ENCODE measurements around the gene ECSCR. TPM values are rescaled to one million over a fixed set of nuclear protein-coding genes. Genes with fewer than 3 reads are reported as not detected.
"Not testable (repeated sequence)": the region's sequence is repeated elsewhere in the genome, so short reads cannot be mapped to it uniquely, and the experiment has no call there.

ECSCR gene
- total and polyA plus RNA-seq, 3 donors from 2014 or later, result 1.8 to 13.9 (median 2.4) TPM

GRCh38 chr5:139451176-139451575 is 11.4 kb downstream of the ECSCR start:
- no peak overlapping the region for H3K4me3 ChIP-seq
- no peaks in the 10 kb centered on the region for H3K9me3 ChIP-seq
- H3K27ac ChIP-seq, result no peak overlapping the region
- H3K36me3 ChIP-seq (ENCODE audit: low read depth, missing control alignments), result no peaks in the 10 kb centered on the region
- TF ChIP-seq, protein P1, sequence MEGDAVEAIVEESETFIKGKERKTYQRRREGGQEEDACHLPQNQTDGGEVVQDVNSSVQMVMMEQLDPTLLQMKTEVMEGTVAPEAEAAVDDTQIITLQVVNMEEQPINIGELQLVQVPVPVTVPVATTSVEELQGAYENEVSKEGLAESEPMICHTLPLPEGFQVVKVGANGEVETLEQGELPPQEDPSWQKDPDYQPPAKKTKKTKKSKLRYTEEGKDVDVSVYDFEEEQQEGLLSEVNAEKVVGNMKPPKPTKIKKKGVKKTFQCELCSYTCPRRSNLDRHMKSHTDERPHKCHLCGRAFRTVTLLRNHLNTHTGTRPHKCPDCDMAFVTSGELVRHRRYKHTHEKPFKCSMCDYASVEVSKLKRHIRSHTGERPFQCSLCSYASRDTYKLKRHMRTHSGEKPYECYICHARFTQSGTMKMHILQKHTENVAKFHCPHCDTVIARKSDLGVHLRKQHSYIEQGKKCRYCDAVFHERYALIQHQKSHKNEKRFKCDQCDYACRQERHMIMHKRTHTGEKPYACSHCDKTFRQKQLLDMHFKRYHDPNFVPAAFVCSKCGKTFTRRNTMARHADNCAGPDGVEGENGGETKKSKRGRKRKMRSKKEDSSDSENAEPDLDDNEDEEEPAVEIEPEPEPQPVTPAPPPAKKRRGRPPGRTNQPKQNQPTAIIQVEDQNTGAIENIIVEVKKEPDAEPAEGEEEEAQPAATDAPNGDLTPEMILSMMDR (IDR thresholded peaks at IDR 0.05), result no peak
- TF ChIP-seq POLR2A (IDR thresholded peaks at IDR 0.05), result no peak
- no peaks in the 10 kb centered on the region for H3K4me1 ChIP-seq
- DNase-seq, result no peak
- intact Hi-C loops (cut with DNase I; ENCODE audit: low total_unique reads), result no loop called here
- 91 to 96% methylated on average over 2 of the region's 2 CpGs for WGBS, 2 donors
- no peaks in the 10 kb centered on the region for H3K27me3 ChIP-seq

DNA sequence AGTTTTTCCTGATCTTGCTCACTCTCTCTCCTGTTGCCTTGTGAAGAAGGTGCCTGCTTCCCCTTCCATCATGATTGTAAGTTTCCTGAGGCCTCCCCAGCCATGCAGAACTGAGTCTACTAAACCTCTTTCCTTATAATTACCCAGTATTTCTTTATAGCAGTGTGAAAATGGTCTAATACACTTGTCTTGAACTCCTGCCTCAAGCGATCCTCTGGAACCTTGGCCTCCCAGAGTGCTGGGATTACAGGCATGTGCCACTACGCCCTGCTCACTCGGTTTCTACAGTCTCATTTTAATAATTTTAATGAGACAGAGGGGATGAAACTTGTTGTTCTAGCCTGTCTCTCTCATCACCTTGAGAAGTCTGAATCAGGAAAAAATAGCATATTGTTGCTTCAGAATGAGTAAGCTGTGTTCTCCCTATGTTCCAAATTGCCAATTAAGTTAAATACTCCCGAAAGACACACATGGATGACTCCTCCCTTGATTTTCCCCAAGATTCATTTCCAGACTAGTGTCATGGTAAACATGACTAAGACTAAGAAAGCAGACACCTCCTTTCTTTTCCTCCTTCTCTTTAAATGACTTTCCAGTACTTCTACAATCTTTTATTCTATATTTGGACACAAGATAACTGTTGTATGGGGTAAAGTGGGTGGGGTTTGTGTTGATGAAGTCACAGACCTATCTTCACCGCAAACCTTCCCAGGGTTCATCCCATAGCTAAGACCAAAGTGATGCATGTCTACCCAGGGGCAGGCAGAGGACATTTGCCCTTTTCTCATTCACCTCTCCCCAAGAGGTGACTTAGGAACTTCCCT is 15.4 kb downstream of the ECSCR start:
- H3K4me3 ChIP-seq, result no peak overlapping the region
- H3K36me3 ChIP-seq (ENCODE audit: low read depth, missing control alignments), result no peaks in the 10 kb centered on the region
- TF ChIP-seq, protein P1 (IDR thresholded peaks at IDR 0.05), result no peak
- TF ChIP-seq POLR2A (IDR thresholded peaks at IDR 0.05), result no peak
- 84 to 85% methylated on average over 5 of the region's 5 CpGs for WGBS, 2 donors
- no peak for DNase-seq
- intact Hi-C loops (cut with DNase I; ENCODE audit: low total_unique reads), result no loop called here
- H3K4me1 ChIP-seq, result no peaks in the 10 kb centered on the region
- no peaks in the 10 kb centered on the region for H3K27me3 ChIP-seq
- H3K9me3 ChIP-seq, result no peaks in the 10 kb centered on the region
- no peak overlapping the region for H3K27ac ChIP-seq

DNA sequence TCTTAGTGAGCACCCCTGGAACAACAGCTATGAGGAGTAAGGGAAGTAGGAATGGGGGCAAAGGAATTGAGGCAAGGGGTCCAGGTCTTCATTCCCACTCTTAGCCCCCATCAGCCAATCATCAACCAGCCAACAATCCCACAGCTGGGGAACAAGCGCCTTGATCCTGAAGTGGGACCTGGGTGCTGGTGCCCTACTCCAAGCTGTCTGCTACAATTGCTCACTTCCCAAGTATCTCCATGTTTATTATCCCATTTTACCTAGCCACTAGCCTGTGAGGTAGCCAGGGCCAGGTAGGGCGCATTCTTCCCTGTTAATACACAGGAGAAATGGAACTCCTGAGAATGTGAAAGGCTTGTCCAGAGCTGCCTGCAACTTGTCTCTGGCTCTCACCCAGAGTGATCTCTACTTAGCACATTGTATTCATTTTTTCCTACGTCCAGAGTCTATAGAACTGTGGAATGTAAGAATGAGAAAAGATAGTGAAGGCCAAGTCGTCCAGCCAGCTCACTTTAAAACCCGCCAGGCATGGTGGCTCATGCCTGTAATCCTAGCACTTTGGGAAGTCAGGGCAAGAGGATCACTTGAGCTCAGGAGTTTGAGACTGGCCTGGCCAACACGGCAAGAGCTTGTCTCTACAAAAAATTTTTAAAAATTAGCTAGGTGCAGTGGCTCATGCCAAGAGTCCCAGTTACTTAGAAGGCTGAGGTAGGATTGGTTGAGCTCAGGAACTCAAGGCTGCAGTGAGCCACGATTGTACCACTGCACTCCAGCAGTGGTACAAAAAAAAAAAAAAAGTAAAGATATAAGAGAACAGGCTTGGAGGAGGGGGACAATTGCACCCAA is 17.0 kb downstream of the ECSCR start:
- no peak for DNase-seq

GRCh38 chr5:139443831-139444453 is 18.6 kb downstream of the ECSCR start:
- Histone ChIP-seq H3K4me3 (no peak overlapping the region), H3K27me3 (no peaks in the 10 kb centered on the region), H3K4me1 (peaks cover 7% of the 10 kb centered on the region), H3K9me3 (no peaks in the 10 kb centered on the region), H3K27ac (no peak overlapping the region), H3K36me3 (ENCODE audit: low read depth, missing control alignments) (no peaks in the 10 kb centered on the region)
- 73 to 82% methylated on average over 4 of the region's 4 CpGs for WGBS, 2 donors
- intact Hi-C loops (cut with DNase I; ENCODE audit: low total_unique reads), result no loop called here
- DNase-seq, result no peak
- TF ChIP-seq, protein P1 (IDR thresholded peaks at IDR 0.05), result no peak
- no peak for TF ChIP-seq POLR2A (IDR thresholded peaks at IDR 0.05)

More for the DNA sequence above, 17.0 kb downstream of the ECSCR start:
- Histone ChIP-seq H3K36me3 (ENCODE audit: low read depth, missing control alignments) (no peaks in the 10 kb centered on the region), H3K9me3 (no peaks in the 10 kb centered on the region), H3K27ac (no peak overlapping the region), H3K27me3 (no peaks in the 10 kb centered on the region), H3K4me1 (no peaks in the 10 kb centered on the region), H3K4me3 (no peak overlapping the region)
- TF ChIP-seq, protein P1 (IDR thresholded peaks at IDR 0.05), result no peak
- no peak for TF ChIP-seq POLR2A (IDR thresholded peaks at IDR 0.05)
- WGBS, 2 donors, result 54% methylated on average over 7 of the region's 7 CpGs
- intact Hi-C loops (cut with DNase I; ENCODE audit: low total_unique reads), result no loop called here

GRCh38 chr5:139440416-139440815 is 22.1 kb downstream of the ECSCR start:
- H3K4me3 ChIP-seq; H3K27me3 ChIP-seq; intact Hi-C loops (cut with DNase I; ENCODE audit: low total_unique reads); DNase-seq; H3K27ac ChIP-seq; H3K9me3 ChIP-seq; H3K4me1 ChIP-seq; H3K36me3 ChIP-seq (ENCODE audit: low read depth, missing control alignments): not testable (repeated sequence)
- 88 to 90% methylated on average over 17 of the region's 17 CpGs for WGBS, 2 donors

Measured in testis (tissue), 3 donors.